Hypothalamus (tissue), 51 donors: Measurements from ENCODE around the gene LYRM9.
"Not testable (repeated sequence)": the region's sequence is repeated elsewhere in the genome, so short reads cannot be mapped to it uniquely, and the experiment has no call there.

ENCODE experiments used
- DNase-seq, 51 donors: peaks; one replicate each; lab custom pipeline; 2025; lab: John Stamatoyannopoulos, UW

LYRM9 gene

DNA sequence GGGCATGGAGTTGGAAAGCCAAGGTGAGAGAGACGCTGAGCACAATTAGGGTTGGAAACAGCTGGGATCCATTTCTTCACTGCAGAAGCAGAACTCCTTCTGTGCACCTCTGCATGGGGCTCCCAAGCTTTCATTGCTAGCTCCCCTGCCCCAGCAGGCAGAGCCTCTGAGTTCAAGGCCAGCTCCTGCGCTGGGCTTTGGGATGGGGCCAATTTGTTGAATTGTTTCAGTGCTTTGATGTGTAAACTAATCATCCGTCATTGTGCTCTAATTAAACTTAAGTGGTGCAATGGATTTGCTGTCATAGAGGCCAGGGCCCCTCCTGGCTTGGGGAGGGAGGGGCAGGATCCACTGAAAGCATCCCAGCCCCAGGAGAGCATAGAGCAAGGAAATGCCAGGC, 13.5 kb upstream of the LYRM9 start:
- DNase-seq: no peak

DNA sequence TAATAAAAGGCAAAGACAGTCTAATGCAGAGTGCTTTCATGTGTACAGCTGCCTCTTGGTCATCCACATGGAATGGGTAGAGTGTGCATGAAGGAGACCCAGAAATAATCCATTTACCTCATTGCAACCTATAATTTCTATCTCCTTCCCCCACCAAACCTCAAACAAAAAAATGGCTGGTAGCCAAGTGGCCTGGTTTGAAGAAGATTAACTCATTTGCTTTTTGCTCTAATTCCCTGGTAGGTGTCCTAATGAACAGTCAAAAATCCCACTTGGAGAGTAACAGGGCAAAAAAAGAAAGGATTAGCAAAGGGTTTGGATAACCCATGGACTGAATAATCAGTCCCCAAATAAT, 13.0 kb upstream of the LYRM9 start:
- DNase-seq: no peak

DNA sequence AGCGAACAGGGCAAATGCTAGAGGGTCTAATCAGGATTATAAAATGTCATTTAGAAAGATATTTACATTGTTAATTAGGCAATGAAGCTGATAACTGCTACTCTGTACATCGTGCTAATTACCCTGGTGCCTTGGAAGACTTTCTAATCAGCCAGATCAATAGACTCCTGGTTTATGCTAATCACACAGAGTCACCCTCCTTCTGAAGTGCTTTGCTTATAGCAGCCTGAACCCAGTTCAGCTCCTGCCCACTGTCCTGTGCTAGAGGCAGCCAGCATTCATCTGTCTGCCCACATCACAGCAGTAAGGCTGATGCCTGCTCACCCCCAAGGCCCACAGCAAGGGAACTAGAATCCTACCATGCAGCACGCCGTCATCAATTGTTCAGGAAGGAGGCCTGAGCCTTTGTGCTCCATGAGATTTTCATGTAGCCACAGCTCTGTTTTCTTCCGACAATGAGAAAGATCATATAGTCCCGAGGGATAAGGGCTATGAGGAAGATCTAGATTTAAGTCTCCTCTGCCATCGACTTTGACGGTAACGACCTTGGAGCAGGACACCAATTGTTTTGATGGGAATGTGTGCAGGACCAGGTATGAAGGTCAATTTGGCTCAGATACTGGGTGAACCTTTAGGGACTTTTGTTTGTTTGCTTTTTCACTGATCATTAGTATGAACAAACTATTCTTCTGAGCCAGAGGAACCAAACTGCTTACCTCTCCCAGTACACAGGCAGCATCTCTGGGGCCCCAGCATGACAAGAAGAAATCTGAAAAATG, 12.5 kb upstream of the LYRM9 start:
- DNase-seq: no peak

DNA sequence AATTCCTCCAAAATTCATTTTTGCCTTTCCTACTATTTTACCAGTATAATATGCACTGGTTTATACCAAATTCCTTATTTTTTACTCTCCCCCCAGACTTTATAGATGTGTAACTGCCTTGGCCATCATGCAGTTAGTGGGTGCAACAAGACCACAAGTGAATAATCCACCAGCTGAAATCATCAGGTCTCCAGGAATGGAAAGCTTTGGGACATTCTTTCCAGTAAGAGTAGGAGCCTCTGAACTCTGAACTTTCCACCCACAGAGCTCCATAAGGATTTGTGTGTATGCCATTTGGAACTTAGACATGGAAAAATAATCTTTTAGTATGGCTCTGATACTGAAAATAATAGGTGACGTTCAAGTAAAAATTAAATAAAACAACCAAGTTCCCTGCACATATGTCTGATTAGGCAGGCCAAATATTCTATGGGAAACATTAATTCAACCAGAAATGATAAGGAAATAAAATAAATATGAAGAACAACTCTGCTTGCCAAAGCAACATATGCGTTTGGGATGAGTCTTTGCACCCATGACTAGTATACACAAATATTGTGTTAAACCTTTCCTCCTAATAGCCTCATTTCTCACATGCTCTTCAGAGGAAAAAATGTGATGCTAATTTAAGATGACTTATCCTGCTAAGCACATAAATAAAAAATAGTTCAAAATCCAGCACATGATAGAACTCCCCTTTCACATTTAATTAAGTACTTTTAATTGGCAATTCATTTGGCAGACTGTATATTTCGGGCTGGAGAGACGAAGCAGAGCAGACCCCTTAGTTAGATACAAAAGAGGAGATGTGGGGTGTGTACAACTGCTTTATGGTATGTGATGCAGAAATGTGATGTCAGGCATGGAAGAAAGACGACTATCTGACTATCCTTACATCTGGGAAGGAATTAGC, 11.6 kb upstream of the LYRM9 start:
- DNase-seq: no peak

DNA sequence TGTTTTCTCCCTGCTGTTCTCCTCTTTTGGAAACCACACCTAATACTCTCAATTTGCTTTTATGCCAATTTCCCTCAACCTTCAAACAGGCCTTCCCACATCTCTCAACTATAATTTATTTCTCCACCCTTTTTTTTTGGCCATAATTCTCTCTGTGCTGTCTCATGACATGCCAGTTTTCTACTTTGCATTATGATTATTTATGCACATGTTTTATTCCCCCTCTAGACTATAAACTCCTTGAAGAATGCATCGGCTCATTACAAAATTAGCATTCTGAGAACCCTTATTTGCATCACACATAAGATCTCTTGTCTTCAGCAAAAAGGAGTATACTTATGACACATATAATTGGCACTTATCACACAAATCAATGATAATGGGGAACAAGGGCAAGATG, 10.9 kb upstream of the LYRM9 start:
- DNase-seq: no peak

DNA sequence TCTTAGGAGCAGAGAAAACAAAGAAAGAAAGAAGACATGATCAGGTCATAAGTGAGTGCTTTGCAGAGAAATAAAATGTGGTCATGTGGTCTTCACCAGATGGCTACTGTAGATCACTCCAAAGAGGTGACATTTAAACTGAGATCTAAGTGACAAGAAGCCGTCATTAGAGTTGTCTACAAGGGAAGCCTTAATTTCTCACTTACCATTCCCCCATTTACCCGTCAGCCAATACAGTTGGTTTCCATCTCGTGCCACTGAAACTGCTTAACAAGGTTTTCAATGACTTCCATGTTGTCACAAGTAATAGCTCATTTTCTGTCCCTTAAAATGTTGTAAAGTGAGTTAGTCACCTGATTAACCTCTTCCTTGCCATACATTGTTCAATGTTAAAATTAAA, 6.4 kb upstream of the LYRM9 start:
- no peak for DNase-seq

DNA sequence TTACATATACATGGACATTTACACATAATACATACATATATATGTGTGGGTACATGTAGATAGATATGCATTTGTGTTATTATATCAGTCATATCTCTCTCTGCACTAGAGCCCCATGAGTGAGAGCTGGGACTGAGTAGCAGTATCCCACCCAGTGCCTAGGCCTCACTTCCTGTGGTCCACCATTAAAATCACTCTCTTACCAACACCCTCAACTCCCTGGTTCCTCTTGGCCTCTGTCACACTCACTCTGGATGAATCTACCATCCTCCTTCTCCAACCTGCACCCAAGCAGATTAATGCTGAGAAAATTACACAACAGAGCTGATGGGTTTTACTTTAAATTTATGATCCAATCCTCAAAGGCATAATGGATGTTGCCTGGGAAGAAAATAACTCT, 4.9 kb upstream of the LYRM9 start:
- no peak for DNase-seq

DNA sequence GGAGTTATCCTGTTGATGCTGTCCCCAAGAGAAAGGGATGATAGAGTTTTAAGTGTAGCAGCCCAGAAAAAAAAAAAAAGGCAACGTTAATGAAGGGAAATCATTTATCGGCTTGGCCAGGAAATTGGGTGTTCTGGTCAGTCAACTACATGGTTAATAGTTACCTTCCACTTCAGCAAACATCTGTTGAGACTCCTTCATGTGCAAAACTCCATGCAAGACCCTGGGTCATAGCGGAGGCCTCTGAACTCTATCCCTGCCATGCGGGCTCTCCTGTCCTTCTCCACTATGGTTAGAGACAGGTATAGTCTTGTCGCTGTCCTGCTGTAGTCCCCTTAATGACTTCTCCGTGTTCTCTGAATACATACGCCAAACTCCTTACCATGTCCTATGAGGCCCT, 3.5 kb upstream of the LYRM9 start:
- DNase-seq: no peak

DNA sequence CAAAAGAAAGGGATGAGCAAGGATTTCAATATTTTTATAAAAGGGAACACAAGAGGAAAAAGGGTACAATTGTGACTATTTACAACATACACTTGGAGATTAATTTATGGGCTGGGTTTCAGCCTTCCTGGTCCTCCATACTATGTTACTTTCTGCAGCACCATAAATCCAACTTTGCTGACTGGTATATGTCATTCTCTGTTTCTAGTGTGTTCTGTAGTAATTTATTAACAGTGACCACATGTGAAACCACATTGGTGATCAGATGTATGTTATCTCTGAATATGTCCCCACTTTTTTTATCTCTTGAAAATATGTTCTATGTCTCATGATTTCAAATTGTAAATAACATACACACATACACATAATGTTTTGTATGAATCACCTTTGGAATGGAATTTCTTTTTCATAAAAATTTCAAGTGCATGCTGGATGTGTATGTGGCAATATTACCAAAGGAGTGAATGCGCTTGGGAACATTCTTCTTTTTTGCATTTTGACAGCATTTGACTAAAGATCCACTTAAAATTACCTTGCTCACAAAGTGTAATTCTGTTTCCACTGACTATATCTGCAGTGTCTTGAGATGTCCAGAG, 2.9 kb upstream of the LYRM9 start:
- no peak for DNase-seq

DNA sequence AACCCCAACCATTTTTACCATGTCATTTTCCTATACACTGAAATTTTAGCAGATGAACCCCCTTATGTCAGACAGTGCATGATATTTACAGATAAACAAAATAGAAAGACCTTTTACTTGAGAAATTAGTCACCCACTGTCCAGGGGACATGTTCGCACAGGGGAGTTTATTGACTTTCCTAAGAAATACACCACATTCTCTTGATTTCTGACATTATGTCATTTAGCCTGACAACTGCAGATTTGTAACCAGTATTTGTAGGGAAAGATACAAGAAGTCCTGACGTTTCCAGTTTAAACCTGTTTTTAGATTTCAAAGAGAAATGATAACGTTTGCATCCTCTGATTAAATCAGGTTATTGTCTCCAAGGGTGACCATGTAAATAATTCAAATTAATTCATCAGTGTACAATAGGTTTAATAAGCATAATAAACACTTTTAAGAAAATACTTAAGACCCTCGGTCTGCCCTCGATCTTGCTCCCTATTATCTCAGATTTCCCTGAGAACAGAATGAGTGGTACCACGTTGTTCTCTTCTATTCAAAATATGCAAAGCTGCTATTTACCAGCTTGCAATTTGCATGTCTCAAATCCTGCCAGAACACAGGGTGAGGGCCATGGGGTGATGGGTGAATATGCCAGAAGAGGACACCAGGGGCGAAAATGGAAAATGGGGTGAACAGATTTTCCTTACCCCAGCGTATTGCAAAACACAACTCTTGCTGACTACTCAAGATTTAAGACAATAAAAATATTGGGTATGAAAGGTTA, 2.1 kb upstream of the LYRM9 start:
- peak in 2 of 51 donors; percentile 4 to 27 for DNase-seq

DNA sequence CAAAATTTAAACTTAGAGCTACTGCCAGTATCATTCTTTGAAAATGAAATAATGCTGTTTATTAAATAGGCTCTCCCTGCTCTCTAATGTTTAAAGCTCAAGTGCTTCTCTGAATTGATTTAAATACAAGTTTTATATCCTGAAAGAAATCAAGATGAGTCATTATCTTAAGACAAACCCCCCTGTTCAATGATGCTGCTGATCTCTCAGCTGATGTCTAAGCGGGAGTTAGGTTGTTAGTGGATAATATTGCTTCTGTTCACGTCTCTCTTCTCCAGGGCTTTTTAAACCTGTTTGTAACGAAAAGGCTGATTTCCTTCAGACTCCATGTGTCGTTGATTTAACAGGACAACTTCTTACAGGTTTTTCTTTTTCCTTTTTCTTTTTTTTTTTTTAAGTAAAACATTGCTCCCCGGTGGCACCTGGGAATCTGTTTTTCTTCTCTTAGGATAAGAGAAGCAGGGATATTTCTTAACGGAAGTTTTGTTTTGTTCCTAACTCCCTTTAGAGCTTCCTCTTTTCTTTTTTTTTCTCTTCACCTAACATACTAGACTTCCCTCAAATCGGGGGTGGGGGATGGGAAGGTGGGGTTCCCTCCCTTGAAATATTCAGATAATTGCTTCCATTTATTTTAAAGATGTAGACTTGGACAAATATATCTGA, 807 bp upstream of the LYRM9 start:
- DNase-seq: peak in 1 of 51 donors; percentile 29

DNA sequence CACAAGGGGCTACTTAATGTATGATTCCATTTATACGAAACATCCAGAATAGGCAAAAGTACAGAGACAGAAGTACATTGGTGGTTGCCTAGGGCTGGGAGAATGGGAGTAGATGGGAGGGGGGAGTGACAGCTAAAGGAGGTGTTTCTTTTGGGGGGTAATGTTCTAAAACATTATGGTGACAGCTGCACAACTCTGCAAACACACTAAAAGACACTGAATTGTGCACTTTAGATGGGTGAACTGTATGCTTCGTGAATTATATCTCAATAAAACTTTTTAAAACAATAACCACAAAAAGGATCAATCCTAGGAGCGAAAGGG, 661 bp downstream of the LYRM9 start:
- peak in 1 of 51 donors; percentile 50 for DNase-seq

DNA sequence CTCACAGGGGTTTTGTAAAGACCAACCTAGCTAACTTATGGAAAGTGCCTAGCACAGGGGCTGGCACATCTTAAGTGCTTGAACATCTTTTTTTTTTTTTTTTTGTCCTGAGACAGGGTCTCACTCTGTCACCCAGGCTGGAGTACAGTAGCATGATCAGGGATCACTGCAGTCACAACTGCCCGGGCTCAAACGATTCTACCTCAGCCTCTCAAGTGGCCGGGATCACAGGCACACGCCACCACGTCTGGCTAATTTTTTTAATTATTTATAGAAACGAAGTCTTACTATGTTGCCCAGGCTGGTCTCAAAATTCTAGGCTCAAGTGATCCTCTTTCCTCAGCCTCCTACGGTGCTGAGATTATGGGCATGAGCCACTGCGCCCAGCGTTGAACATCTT, 1.3 kb downstream of the LYRM9 start:
- no peak for DNase-seq

DNA sequence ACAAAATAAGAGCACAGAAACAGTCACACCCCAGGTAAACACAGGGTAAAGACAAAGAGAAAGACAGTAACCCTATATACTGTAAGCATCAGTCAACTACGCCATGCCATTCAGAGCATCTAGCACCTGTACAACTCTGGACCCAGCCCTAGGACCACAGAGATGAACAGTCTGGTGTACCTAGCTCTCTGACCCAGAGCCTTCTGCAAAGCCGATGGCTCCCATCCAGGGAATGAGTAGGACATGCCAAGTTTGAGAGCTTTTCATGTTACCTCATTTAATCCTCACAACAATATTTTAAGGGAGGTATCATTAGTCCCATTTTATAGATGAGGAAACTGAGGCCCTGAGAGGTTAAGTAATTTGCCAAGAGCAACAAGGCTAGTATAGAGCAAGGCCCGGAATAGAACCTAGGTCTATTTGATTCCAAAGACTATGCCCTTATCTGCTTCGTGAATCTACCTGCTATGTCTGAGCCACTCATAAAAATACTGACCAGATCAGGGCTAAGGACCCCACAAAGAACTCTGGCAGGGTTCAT, 3.4 kb downstream of the LYRM9 start:
- no peak for DNase-seq

DNA sequence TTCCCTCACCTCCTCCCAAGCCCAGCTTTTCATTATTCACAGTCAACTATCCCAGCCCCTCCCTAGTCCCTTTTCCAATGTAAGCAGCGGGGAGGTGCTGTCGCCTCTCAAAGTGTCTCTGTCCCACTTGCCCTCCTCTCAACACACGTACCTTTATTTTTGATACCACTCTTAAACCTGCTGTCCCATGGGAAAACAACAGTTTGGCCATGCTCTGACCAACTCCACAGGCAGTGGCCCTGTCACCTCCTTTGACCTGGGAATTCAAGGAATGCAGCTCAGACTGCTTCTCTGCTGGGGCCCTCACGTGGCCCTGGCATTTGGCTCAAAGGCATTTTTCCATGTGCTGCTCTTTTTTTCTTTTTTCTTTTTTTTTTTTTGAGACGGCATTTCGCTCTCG, 4.2 kb downstream of the LYRM9 start:
- DNase-seq: no peak

DNA sequence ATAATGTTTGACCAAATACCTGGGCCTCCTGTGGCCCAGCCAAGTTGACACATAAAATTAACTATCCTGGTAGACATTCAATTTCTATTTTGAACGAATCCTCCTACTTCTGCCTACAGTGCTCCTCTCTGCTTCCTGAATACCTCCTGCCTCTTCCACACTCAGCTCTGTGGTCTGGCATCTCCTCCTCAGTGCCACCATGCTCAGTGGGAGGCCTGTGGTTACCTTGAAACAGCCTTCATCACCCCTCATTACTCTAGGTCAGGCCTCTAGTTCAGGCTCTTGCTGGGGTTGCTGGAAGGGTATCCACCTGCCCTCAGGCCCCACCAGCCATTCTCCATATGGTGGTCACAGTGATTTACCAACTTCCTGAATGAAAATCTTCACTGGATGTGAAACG, 5.1 kb downstream of the LYRM9 start:
- DNase-seq: no peak

DNA sequence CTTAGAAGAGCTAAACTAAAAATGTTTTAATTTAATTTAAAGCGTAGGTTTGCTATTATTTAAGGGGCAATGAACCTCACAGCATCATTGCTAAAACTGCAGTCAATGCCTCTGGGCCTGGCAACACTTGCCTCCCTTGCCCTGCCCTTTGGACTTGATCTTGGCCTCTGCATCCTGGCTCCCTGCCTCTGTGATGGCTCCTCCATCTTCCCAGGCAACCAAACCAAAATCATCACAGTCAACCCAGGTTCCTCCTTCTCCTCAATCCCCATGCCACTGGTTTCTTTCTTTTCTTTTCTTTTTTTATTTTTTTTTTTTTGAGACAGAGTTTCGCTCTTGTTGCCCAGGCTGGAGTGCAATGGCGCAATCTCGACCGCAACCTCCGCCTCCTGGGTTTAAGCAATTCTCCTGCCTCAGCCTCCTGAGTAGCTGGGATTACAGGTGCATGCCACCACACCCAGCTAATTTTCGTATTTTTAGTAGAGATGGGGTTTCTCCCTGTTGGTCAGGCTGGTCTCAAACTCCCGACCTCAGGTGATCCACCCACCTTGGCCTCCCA, 6.7 kb downstream of the LYRM9 start:
- not testable (repeated sequence) for DNase-seq

DNA sequence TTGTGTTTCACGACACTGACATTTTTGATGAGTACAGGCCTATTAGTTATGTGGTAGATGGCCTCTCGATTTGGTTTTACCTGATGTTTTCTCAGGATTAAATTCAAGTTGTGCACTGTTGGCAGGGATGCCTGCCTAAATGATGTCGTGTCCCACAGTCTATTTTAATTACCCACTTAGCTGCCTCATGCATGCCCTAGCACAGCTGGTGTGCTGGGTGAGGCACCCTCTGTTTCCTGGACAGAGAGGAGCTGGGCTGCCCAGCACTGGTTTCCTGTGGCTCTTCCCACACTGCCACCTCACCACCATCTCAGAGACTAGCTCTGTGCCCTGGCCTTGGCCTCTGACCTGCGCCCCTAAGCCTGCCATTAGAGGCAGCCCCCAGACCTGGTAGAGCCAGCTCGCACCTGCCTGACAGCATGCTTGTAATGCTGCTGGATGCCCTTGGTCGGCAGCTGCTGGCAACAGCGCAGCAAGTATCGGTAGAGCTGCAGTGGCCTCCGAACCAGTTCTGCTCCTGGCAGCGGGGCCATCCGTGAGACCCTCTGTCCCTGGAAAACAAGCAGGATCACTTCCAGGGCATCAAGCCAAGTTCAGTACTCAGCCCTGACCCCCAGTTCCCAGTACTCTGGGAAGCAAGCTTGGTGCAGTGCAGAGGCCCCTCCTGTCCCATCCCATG, 10.9 kb downstream of the LYRM9 start:
- no peak for DNase-seq

DNA sequence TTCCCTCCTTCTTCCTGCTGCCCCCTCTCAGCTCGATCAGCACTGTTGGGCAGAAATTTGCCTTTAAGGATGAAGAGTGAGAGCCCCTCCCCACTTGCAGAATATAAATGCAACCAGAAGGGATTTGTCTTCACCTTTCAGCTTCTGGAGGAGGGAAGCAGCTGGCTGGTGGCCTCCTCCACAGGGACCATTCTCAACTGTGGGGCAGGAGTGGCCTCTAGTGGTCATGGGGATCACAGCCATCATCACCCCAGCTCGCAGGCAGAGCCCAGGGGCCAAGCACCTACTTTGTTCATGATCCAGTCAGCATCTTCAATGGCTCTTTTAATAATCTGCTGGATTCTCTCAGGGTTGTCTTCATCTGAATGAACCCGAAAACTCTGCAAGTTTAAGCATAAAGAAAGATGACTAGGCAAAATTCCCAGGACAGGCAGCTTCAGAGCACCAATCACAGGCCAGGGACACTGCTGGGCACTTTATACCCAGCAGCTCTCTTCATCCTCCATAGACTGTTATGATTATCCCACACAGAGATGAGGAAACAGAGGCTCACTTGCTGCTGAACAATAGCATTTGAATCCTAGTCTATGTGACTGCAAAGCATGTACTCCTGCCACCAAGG, 13.1 kb downstream of the LYRM9 start:
- DNase-seq: peak in 46 of 51 donors; percentile 3 to 82 (median 46)
